ENCODE measurements around the gene DKC1. TPM values are rescaled to one million over a fixed set of nuclear protein-coding genes. Genes with fewer than 3 reads are reported as not detected.

The DKC1 gene
- total RNA-seq (100 to 1,000 TPM in 1 of 5 donors, 10 to 100 TPM in 3, 1 to 10 TPM in 1; 5.8 to 113 (median 37.6) TPM), polyA plus RNA-seq (10 to 100 TPM; 20.5 to 25.5 (median 24.0) TPM)
- long read RNA-seq, donor 1, partial matches to known transcripts = 0 of 3 reads
- long read RNA-seq, donor 1, other reads (novel, unspliced or antisense) = 0 of 3 reads
- long read RNA-seq, donor 2, transcript DKC1-201 (15 exons, 2,577 nt) = major isoform, 12 of 13 reads
- long read RNA-seq, donor 2, partial matches to known transcripts = 0 of 13 reads
- long read RNA-seq, donor 2, other reads (novel, unspliced or antisense) = 0 of 13 reads
- long read RNA-seq, donor 3, partial matches to known transcripts = 0 of 3 reads
- long read RNA-seq, donor 3, other reads (novel, unspliced or antisense) = 0 of 3 reads
- long read RNA-seq, donor 4 = 0 reads
- long read RNA-seq, donor 5, partial matches to known transcripts = 5 of 10 reads
- long read RNA-seq, donor 5, other reads (novel, unspliced or antisense) = 0 of 10 reads
- long read RNA-seq, donor 6, transcript DKC1-201 (15 exons, 2,577 nt) = major isoform, 15 of 19 reads
- long read RNA-seq, donor 6, partial matches to known transcripts = 0 of 19 reads
- long read RNA-seq, donor 6, other reads (novel, unspliced or antisense) = 0 of 19 reads
- long read RNA-seq, donor 7, partial matches to known transcripts = 28 of 32 reads
- long read RNA-seq, donor 7, other reads (novel, unspliced or antisense) = 0 of 32 reads
- long read RNA-seq, donor 8, partial matches to known transcripts = 22 of 28 reads
- long read RNA-seq, donor 8, other reads (novel, unspliced or antisense) = 0 of 28 reads
- long read RNA-seq, donor 9, partial matches to known transcripts = 0 of 4 reads
- long read RNA-seq, donor 9, other reads (novel, unspliced or antisense) = 0 of 4 reads
- long read RNA-seq, donor 10, partial matches to known transcripts = 0 of 2 reads
- long read RNA-seq, donor 10, other reads (novel, unspliced or antisense) = 0 of 2 reads

DNA sequence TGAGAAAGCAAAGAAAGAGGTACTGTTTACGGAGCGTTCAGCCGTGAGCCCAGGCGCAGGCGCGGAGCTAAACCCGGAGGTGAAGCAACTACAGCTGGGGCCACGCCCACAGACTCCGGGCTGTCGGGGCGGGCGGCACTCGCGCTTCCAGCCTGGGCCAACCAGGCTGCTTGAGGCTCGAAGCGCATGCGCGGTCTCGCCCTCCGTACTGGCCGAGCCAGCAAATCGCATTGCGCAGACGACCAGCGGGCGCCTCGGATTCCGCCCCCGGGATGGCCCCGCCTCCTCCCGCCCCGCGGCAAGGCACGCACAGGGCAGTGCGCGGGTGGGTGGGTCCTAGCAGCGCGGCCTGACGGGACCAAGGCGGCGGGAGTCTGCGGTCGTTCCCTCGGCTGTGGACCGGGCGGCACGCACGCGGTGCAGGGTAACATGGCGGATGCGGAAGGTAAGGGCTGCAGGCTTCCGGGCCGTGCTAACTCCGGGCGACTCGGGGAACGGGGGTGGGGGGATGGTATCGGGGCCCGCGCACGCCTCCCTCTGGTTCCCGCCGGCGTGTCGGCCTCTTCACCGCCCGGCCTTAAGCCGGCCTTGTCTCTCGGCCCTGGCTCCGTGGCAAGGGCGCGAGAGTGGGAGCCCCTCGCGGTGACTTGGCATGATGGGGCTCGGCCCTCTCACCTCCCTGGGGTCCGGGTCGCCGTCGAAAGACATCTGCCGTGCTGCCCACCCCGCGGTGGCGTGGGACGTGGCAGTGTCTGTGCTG lies at the start of gene DKC1:
Gene DKC1, plus strand, starts transcription at position 328 of the 760 bp plus-strand sequence. Its CDS starts 102 bp downstream, at position 430.
- Histone ChIP-seq H3K36me3 (peaks cover 0 to 29% (median 25%) of the 10 kb centered on the region in 4 donors), H3K27me3 (no peaks in the 10 kb centered on the region), H3K9me3 (no peaks in the 10 kb centered on the region), H3K4me3 (peak within 1 kb of the TSS; percentile 59 to 83 (median 72)), H3K27ac (peak within 1 kb of the TSS; percentile 80 to 89 (median 82)), H3K4me1 (peaks cover 4 to 15% (median 7%) of the 10 kb centered on the region in 4 donors)
- TF ChIP-seq, protein P1, sequence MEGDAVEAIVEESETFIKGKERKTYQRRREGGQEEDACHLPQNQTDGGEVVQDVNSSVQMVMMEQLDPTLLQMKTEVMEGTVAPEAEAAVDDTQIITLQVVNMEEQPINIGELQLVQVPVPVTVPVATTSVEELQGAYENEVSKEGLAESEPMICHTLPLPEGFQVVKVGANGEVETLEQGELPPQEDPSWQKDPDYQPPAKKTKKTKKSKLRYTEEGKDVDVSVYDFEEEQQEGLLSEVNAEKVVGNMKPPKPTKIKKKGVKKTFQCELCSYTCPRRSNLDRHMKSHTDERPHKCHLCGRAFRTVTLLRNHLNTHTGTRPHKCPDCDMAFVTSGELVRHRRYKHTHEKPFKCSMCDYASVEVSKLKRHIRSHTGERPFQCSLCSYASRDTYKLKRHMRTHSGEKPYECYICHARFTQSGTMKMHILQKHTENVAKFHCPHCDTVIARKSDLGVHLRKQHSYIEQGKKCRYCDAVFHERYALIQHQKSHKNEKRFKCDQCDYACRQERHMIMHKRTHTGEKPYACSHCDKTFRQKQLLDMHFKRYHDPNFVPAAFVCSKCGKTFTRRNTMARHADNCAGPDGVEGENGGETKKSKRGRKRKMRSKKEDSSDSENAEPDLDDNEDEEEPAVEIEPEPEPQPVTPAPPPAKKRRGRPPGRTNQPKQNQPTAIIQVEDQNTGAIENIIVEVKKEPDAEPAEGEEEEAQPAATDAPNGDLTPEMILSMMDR (IDR thresholded peaks at IDR 0.05) = peak in 1 of 7 experiments; percentile 13
- TF ChIP-seq EP300 (IDR thresholded peaks at IDR 0.05) (no peak), POLR2A (IDR thresholded peaks at IDR 0.05) (no peak), POLR2AphosphoS5 (IDR thresholded peaks at IDR 0.05) (peak; percentile 21 to 75 (median 56))
- 0 to 51% (median 13%) methylated on average over 4 to 84 of the region's 84 CpGs for WGBS, 5 donors
- DNase-seq = peak; percentile 96 to 99
- intact Hi-C loops (cut with DNase I; ENCODE audit: low total_unique reads) = no loop called here

- Histone ChIP-seq H3K27ac (no peak overlapping the region), H3K9me3 (no peaks in the 10 kb centered on the region), H3K4me3 (no peak overlapping the region), H3K4me1 (peaks cover 0 to 7% (median 3%) of the 10 kb centered on the region in 4 donors), H3K36me3 (peaks cover 0 to 11% (median 5%) of the 10 kb centered on the region in 4 donors), H3K27me3 (no peaks in the 10 kb centered on the region)
- intact Hi-C loops (cut with DNase I; ENCODE audit: low total_unique reads) = no loop called here
- TF ChIP-seq, protein P1 (IDR thresholded peaks at IDR 0.05) = peak in 5 of 7 experiments; percentile 40 to 82 (median 61)
- TF ChIP-seq POLR2A (IDR thresholded peaks at IDR 0.05) (no peak), POLR2AphosphoS5 (IDR thresholded peaks at IDR 0.05) (no peak)
- 0 to 10% (median 3%) methylated on average over 2 of the region's 2 CpGs for WGBS, 5 donors
- DNase-seq = peak in 1 of 2 donors; percentile 78
These were observed 47.7 kb upstream of the DKC1 start for GRCh38 chrX:154714925-154715324.

GRCh38 chrX:154715825-154716224 lies 46.8 kb upstream of the DKC1 start:
- Histone ChIP-seq H3K4me3 (no peak overlapping the region), H3K27me3 (no peaks in the 10 kb centered on the region), H3K36me3 (peaks cover 0 to 11% (median 5%) of the 10 kb centered on the region in 4 donors), H3K9me3 (peaks cover 0 to 2% (median 0%) of the 10 kb centered on the region in 4 donors), H3K27ac (no peak overlapping the region), H3K4me1 (peaks cover 0 to 7% (median 3%) of the 10 kb centered on the region in 4 donors)
- intact Hi-C loops (cut with DNase I; ENCODE audit: low total_unique reads) = no loop called here
- TF ChIP-seq EP300 (IDR thresholded peaks at IDR 0.05) (no peak), POLR2A (IDR thresholded peaks at IDR 0.05) (no peak), POLR2AphosphoS5 (IDR thresholded peaks at IDR 0.05) (no peak)
- TF ChIP-seq, protein P1 (IDR thresholded peaks at IDR 0.05) = no peak
- no peak for DNase-seq
- 65 to 98% (median 80%) methylated on average over 5 of the region's 5 CpGs for WGBS, 5 donors
